ENCODE measurements around the gene CBY3. TPM values are rescaled to one million over a fixed set of nuclear protein-coding genes. Genes with fewer than 3 reads are reported as not detected.

Gene CBY3
- total RNA-seq, 4 donors from 2014 or later = not detected

DNA sequence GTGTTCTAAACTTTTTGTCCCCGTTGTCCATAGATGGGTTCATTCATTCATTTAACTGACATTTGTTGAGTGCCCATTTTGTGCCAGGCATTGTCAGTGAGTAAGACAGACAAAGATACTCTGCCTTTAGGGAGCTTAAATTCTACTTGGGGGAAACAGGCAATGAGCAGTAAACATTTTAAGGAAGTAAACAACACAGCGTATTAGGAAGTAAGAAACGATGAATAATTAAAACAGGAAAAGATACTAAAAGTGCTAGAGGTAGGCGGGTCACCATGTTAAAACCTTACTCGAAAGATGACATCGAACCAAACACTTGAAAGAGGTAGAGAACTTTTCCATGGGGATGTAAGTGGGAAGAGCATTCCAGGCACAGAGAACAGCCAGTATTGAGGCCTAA is 46.3 kb upstream of the CBY3 start:
- Histone ChIP-seq H3K27ac (no peak overlapping the region), H3K27me3 (no peaks in the 10 kb centered on the region), H3K36me3 (peaks cover 0 to 77% (median 44%) of the 10 kb centered on the region in 4 donors), H3K9me3 (no peaks in the 10 kb centered on the region), H3K4me3 (no peak overlapping the region), H3K4me1 (peaks cover 2 to 11% (median 6%) of the 10 kb centered on the region in 4 donors)
- in situ Hi-C loops (cut with MboI; ENCODE audit: low pct_ligation_motif_present in 1 of 4, low pct_unique_long_range_greater_than_20kb in 1 of 4, low sequenced_read_pairs in 3 of 4) = no loop called here
- DNase-seq = no peak
- 54 to 85% methylated on average over 4 to 6 of the region's 6 CpGs for WGBS, 2 donors (ENCODE audit: low coverage in 1 of 2)
- TF ChIP-seq EP300 (IDR thresholded peaks at IDR 0.05; ENCODE audit: low read depth) (no peak), CTCF (IDR thresholded peaks at IDR 0.05) (no peak), POLR2A (IDR thresholded peaks at IDR 0.05) (no peak), POLR2AphosphoS5 (IDR thresholded peaks at IDR 0.05) (no peak)
- intact Hi-C loops (cut with DNase I; ENCODE audit: low total_unique reads) = no loop called here

DNA sequence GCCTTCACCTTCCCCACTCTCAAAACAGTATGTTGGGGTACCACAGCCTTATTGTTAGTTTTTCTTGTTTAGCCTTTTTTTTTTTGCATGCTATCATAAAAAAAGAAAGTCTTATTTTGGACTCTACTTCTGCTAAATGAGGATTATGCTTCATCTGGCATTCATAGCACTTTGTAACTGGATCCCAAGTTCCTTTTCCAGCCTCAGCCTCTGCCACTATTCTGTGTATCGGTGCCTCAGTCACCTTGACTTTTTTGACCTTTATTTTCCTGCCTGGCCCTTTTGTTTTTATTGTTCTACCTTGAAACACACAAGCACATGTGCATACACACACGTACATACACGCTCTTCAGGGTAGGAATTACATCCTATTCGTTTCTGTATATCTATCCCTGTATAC is 43.3 kb upstream of the CBY3 start:
- peaks cover 0 to 95% (median 52%) of the 10 kb centered on the region in 4 donors for H3K36me3 ChIP-seq
- H3K27ac ChIP-seq = no peak overlapping the region
- DNase-seq = no peak
- H3K4me1 ChIP-seq = no peaks in the 10 kb centered on the region
- in situ Hi-C loops (cut with MboI; ENCODE audit: low pct_ligation_motif_present in 1 of 4, low pct_unique_long_range_greater_than_20kb in 1 of 4, low sequenced_read_pairs in 3 of 4) (no loop called here), intact Hi-C loops (cut with DNase I; ENCODE audit: low total_unique reads) (no loop called here)
- WGBS, 2 donors (ENCODE audit: low coverage in 1 of 2) = 89 to 100% methylated on average over 1 to 4 of the region's 4 CpGs
- H3K9me3 ChIP-seq = no peaks in the 10 kb centered on the region
- no peak overlapping the region for H3K4me3 ChIP-seq
- H3K27me3 ChIP-seq = no peaks in the 10 kb centered on the region
- TF ChIP-seq EP300 (IDR thresholded peaks at IDR 0.05; ENCODE audit: low read depth) (no peak), CTCF (IDR thresholded peaks at IDR 0.05) (no peak)

DNA sequence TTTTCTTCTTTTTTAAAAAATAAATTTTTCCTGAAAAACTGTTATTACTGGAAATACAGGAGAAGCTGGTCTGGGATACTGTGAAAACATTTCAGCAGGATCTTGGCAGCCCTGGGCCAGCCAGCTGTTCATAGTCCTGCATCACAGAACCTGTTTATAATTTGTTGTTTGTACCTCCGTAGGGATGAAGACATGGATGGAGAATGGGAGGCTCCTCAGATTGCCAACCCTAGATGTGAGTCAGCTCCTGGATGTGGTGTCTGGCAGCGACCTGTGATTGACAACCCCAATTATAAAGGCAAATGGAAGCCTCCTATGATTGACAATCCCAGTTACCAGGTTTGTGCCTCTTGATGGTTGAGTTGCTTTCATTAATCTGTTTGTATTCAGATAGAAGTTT is 39.4 kb upstream of the CBY3 start:
- Histone ChIP-seq H3K36me3 (peaks cover 0 to 92% (median 40%) of the 10 kb centered on the region in 4 donors), H3K4me1 (no peaks in the 10 kb centered on the region), H3K4me3 (no peak overlapping the region), H3K27ac (no peak overlapping the region), H3K27me3 (no peaks in the 10 kb centered on the region), H3K9me3 (no peaks in the 10 kb centered on the region)
- intact Hi-C loops (cut with DNase I; ENCODE audit: low total_unique reads) (no loop called here), in situ Hi-C loops (cut with MboI; ENCODE audit: low pct_ligation_motif_present in 1 of 4, low pct_unique_long_range_greater_than_20kb in 1 of 4, low sequenced_read_pairs in 3 of 4) (no loop called here)
- WGBS, 2 donors (ENCODE audit: low coverage in 1 of 2) = 81 to 88% methylated on average over 1 to 2 of the region's 2 CpGs
- no peak for DNase-seq
- TF ChIP-seq EP300 (IDR thresholded peaks at IDR 0.05; ENCODE audit: low read depth) = no peak
- no peak for TF ChIP-seq POLR2AphosphoS5 (IDR thresholded peaks at IDR 0.05)
- TF ChIP-seq POLR2A (IDR thresholded peaks at IDR 0.05) = no peak
- TF ChIP-seq CTCF (IDR thresholded peaks at IDR 0.05) = no peak

DNA sequence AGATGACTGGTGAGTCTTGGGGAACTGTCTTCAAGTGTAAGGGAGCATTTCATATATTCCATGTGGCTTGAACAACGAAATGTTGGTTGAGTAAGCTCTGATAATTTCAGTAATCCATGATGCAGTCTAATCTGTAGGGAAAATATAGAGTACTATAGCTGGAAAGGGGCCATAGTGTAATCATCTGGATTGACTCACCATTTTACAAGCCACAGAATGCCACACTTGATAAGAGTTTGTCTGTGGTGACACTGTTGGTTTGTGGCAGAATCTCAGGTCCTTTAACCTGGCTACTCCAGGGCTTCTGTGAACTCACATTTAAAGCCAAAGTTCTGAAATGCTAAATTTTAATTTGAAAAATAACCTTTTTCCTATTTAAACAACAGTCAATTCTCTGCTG is 35.5 kb upstream of the CBY3 start:
- in situ Hi-C loops (cut with MboI; ENCODE audit: low pct_ligation_motif_present in 1 of 4, low pct_unique_long_range_greater_than_20kb in 1 of 4, low sequenced_read_pairs in 3 of 4) = no loop called here
- no peaks in the 10 kb centered on the region for H3K9me3 ChIP-seq
- H3K36me3 ChIP-seq = peaks cover 0 to 76% (median 31%) of the 10 kb centered on the region in 4 donors
- no peaks in the 10 kb centered on the region for H3K4me1 ChIP-seq
- H3K27me3 ChIP-seq = no peaks in the 10 kb centered on the region
- intact Hi-C loops (cut with DNase I; ENCODE audit: low total_unique reads) = no loop called here
- WGBS, 2 donors (ENCODE audit: low coverage in 1 of 2) = 64 to 89% methylated on average over 1 of the region's 1 CpG
- H3K4me3 ChIP-seq = no peak overlapping the region
- TF ChIP-seq EP300 (IDR thresholded peaks at IDR 0.05; ENCODE audit: low read depth) (no peak), POLR2AphosphoS5 (IDR thresholded peaks at IDR 0.05) (no peak), POLR2A (IDR thresholded peaks at IDR 0.05) (no peak), CTCF (IDR thresholded peaks at IDR 0.05) (no peak)
- no peak for DNase-seq
- no peak overlapping the region for H3K27ac ChIP-seq

Measured in transverse colon (tissue), 4 donors.